ENCODE results near the gene PLEKHA7. TPM values are rescaled to one million over a fixed set of nuclear protein-coding genes. Genes with fewer than 3 reads are reported as not detected.

The PLEKHA7 gene
- total RNA-seq, 1 experiment from 2014 or later, result 57.6 TPM

DNA sequence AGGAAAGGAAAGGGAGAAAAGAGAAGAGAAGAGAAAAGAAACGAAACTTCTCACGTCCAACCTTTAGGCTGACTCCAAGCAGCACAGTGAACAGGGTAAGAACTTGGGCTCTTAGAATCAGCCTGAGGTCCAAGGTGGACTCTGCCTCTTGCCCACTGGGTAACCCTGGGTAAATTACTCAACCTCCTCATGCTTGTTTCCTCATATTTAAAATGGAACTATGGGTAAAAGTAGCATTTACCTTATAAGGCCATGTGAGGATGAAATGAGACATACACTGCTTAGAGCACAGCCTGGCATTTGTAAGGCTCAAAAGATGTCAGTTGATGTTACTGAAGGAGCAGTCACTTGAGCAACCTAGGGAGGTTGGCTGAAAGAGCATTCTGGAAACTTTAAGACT, 167.9 kb downstream of the PLEKHA7 start:
- no peak overlapping the region for H3K27ac Mint-ChIP-seq (ENCODE audit: unreplicated experiment)
- no peak for DNase-seq
- ChIA-PET CTCF (no interaction called here), POLR2A (no interaction called here)
- Histone ChIP-seq H3K36me3 (ENCODE audit: control insufficient read depth, insufficient read depth, low read length) (no peaks in the 10 kb centered on the region; the same call in none of the 2 replicates), H3K4me1 (no peaks in the 10 kb centered on the region), H3K4me3 (ENCODE audit: low read depth, low read length) (no peak overlapping the region), H3K9me3 (no peaks in the 10 kb centered on the region), H3K27me3 (replicated peaks; ENCODE audit: control insufficient read depth, insufficient read depth, low read length) (no peaks in the 10 kb centered on the region)
- peaks cover 60% of the 10 kb centered on the region for H3K36me3 Mint-ChIP-seq (ENCODE audit: insufficient read depth, unreplicated experiment)
- H3K4me3 Mint-ChIP-seq (ENCODE audit: unreplicated experiment), result no peak overlapping the region
- H3K27me3 Mint-ChIP-seq (ENCODE audit: insufficient read depth, unreplicated experiment), result no peaks in the 10 kb centered on the region
- BruUV-seq (replicated peaks), result no TSS peak
- intact Hi-C loops (cut with micrococcal nuclease; ENCODE audit: unreplicated experiment), result no loop called here
- TF ChIP-seq, protein P1, sequence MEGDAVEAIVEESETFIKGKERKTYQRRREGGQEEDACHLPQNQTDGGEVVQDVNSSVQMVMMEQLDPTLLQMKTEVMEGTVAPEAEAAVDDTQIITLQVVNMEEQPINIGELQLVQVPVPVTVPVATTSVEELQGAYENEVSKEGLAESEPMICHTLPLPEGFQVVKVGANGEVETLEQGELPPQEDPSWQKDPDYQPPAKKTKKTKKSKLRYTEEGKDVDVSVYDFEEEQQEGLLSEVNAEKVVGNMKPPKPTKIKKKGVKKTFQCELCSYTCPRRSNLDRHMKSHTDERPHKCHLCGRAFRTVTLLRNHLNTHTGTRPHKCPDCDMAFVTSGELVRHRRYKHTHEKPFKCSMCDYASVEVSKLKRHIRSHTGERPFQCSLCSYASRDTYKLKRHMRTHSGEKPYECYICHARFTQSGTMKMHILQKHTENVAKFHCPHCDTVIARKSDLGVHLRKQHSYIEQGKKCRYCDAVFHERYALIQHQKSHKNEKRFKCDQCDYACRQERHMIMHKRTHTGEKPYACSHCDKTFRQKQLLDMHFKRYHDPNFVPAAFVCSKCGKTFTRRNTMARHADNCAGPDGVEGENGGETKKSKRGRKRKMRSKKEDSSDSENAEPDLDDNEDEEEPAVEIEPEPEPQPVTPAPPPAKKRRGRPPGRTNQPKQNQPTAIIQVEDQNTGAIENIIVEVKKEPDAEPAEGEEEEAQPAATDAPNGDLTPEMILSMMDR (IDR thresholded peaks at IDR 0.05; ENCODE audit: insufficient read depth in 1 of 2, low read depth in 1 of 2, low read length in 1 of 2, severe bottlenecking in 1 of 2, unreplicated experiment in 1 of 2), result no peak
- no peaks in the 10 kb centered on the region for H3K4me1 Mint-ChIP-seq (ENCODE audit: low read depth, unreplicated experiment)
- no peaks in the 10 kb centered on the region for H3K9me3 Mint-ChIP-seq (ENCODE audit: unreplicated experiment)

DNA sequence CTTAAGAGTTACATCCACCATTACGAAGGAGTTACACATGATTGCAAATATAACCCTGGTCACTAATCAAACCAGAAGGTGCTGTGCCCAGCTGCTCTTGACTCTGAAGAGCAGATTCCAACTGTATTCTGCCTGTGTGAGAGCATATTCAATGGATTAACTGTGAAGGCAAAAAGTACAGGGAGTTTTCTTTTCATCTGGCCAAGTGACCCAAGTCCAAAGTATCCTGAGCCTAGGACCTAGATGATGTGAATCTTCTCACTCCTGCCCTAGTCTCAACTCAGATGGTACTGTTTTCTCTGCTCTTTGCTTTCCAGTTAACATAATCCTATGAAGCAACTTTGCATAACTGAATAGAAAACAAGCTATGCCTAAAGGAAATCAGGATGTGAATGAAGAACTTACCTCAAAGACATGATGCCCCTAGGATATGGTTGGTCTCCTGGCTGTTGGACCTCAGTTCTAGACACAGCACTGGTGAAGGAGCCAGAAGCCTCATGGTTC, 169.9 kb downstream of the PLEKHA7 start:
- Histone ChIP-seq H3K9me3 (no peaks in the 10 kb centered on the region), H3K36me3 (ENCODE audit: control insufficient read depth, insufficient read depth, low read length) (no peaks in the 10 kb centered on the region; the same call in none of the 2 replicates), H3K4me1 (no peaks in the 10 kb centered on the region), H3K4me3 (ENCODE audit: low read depth, low read length) (no peak overlapping the region), H3K27me3 (replicated peaks; ENCODE audit: control insufficient read depth, insufficient read depth, low read length) (no peaks in the 10 kb centered on the region)
- ChIA-PET CTCF (no interaction called here), POLR2A (no interaction called here)
- Mint-ChIP-seq H3K4me1 (ENCODE audit: low read depth, unreplicated experiment) (no peaks in the 10 kb centered on the region), H3K4me3 (ENCODE audit: unreplicated experiment) (no peak overlapping the region), H3K27ac (ENCODE audit: unreplicated experiment) (no peak overlapping the region), H3K36me3 (ENCODE audit: insufficient read depth, unreplicated experiment) (peaks cover 70% of the 10 kb centered on the region), H3K9me3 (ENCODE audit: unreplicated experiment) (no peaks in the 10 kb centered on the region), H3K27me3 (ENCODE audit: insufficient read depth, unreplicated experiment) (no peaks in the 10 kb centered on the region)
- DNase-seq, result no peak
- TF ChIP-seq, protein P1 (IDR thresholded peaks at IDR 0.05; ENCODE audit: insufficient read depth in 1 of 2, low read depth in 1 of 2, low read length in 1 of 2, severe bottlenecking in 1 of 2, unreplicated experiment in 1 of 2), result no peak
- BruUV-seq (replicated peaks), result no TSS peak
- intact Hi-C loops (cut with micrococcal nuclease; ENCODE audit: unreplicated experiment), result no loop called here

DNA sequence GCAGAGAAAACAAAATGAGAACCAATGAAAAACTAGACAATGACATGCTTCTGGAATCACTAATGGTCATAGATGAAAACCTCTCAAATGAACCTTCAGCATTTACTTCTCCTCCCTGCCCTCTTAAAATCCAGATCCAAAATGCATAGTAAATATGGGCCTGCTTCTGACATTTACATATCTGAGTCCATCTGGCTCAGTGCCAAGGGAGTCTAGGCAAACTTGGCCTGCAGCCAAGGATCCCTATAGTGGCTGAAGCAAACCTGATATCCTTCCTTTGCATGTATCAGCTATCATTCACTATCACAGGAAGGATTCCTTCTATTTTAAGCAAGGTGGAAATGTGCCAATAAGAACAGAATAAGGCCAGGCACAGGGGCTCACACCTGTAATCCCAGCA, 170.9 kb downstream of the PLEKHA7 start:
- CTCF ChIA-PET, result no interaction called here
- Histone ChIP-seq H3K36me3 (ENCODE audit: control insufficient read depth, insufficient read depth, low read length) (no peaks in the 10 kb centered on the region; the same call in none of the 2 replicates), H3K4me3 (ENCODE audit: low read depth, low read length) (no peak overlapping the region), H3K4me1 (no peaks in the 10 kb centered on the region), H3K27me3 (replicated peaks; ENCODE audit: control insufficient read depth, insufficient read depth, low read length) (no peaks in the 10 kb centered on the region), H3K9me3 (no peaks in the 10 kb centered on the region)
- no peak overlapping the region for H3K4me3 Mint-ChIP-seq (ENCODE audit: unreplicated experiment)
- no peaks in the 10 kb centered on the region for H3K27me3 Mint-ChIP-seq (ENCODE audit: insufficient read depth, unreplicated experiment)
- BruUV-seq (replicated peaks), result no TSS peak
- H3K9me3 Mint-ChIP-seq (ENCODE audit: unreplicated experiment), result no peaks in the 10 kb centered on the region
- intact Hi-C loops (cut with micrococcal nuclease; ENCODE audit: unreplicated experiment), result no loop called here
- DNase-seq, result no peak
- H3K27ac Mint-ChIP-seq (ENCODE audit: unreplicated experiment), result no peak overlapping the region
- no peaks in the 10 kb centered on the region for H3K4me1 Mint-ChIP-seq (ENCODE audit: low read depth, unreplicated experiment)
- POLR2A ChIA-PET, result no interaction called here
- TF ChIP-seq, protein P1 (IDR thresholded peaks at IDR 0.05; ENCODE audit: insufficient read depth in 1 of 2, low read depth in 1 of 2, low read length in 1 of 2, severe bottlenecking in 1 of 2, unreplicated experiment in 1 of 2), result no peak
- peaks cover 70% of the 10 kb centered on the region for H3K36me3 Mint-ChIP-seq (ENCODE audit: insufficient read depth, unreplicated experiment)

Data from Caco-2 (cell line).